ENCODE data around the gene CHIT1.

DNA sequence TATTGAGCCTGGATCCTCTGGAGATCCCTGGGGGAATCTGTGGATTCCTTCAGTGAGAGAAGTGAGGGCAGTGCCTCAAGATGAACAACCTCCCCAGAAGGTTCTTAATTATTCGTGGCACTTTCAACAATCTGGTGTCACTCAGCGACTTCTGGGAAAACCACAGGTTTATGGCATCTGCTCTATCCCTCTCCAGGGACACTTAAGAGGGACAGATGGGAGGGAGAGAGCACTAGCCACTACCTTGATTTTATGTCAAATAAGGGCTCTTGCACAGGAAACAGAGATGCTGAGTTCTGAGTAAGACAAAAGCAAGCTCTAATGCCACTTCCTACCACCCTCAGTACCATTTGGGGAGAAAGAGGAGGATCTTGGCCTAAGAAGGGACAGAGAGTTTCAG, 21.7 kb downstream of the CHIT1 start:
- TF ChIP-seq, protein P1, sequence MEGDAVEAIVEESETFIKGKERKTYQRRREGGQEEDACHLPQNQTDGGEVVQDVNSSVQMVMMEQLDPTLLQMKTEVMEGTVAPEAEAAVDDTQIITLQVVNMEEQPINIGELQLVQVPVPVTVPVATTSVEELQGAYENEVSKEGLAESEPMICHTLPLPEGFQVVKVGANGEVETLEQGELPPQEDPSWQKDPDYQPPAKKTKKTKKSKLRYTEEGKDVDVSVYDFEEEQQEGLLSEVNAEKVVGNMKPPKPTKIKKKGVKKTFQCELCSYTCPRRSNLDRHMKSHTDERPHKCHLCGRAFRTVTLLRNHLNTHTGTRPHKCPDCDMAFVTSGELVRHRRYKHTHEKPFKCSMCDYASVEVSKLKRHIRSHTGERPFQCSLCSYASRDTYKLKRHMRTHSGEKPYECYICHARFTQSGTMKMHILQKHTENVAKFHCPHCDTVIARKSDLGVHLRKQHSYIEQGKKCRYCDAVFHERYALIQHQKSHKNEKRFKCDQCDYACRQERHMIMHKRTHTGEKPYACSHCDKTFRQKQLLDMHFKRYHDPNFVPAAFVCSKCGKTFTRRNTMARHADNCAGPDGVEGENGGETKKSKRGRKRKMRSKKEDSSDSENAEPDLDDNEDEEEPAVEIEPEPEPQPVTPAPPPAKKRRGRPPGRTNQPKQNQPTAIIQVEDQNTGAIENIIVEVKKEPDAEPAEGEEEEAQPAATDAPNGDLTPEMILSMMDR (IDR thresholded peaks at IDR 0.05 in 4 of 5, conservative IDR thresholded peaks at IDR 0.05 in 1 of 5), result no peak
- no peak for TF ChIP-seq POLR2A (IDR thresholded peaks at IDR 0.05)
